ENCODE measurements around the gene SEC16A.

The SEC16A gene

DNA sequence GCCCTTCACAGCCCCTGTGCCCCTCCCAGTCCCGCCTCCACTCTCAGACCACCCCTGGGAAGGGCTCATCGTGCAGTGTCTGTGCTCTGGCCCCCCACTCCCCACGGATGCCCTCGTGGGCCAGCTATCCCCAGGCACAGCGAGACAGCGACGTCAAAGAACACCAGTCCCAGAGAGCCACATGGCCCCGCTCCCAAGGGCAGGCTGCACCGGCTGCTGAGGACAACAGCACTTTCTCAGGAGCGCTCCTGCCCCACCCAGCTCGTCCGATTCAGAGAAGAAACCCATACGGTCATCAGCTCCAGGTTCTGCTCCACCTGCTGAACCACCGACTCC is 78.1 kb downstream of the SEC16A start:
- TF ChIP-seq, protein P1, sequence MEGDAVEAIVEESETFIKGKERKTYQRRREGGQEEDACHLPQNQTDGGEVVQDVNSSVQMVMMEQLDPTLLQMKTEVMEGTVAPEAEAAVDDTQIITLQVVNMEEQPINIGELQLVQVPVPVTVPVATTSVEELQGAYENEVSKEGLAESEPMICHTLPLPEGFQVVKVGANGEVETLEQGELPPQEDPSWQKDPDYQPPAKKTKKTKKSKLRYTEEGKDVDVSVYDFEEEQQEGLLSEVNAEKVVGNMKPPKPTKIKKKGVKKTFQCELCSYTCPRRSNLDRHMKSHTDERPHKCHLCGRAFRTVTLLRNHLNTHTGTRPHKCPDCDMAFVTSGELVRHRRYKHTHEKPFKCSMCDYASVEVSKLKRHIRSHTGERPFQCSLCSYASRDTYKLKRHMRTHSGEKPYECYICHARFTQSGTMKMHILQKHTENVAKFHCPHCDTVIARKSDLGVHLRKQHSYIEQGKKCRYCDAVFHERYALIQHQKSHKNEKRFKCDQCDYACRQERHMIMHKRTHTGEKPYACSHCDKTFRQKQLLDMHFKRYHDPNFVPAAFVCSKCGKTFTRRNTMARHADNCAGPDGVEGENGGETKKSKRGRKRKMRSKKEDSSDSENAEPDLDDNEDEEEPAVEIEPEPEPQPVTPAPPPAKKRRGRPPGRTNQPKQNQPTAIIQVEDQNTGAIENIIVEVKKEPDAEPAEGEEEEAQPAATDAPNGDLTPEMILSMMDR (IDR thresholded peaks at IDR 0.05; ENCODE audit: low read depth, low read length, missing control alignments), result no peak
- no peak for DNase-seq (ENCODE audit: extremely low read depth, low read depth)
- H3K4me3 ChIP-seq (replicated peaks; ENCODE audit: low read depth, low read length), result no peak overlapping the region

DNA sequence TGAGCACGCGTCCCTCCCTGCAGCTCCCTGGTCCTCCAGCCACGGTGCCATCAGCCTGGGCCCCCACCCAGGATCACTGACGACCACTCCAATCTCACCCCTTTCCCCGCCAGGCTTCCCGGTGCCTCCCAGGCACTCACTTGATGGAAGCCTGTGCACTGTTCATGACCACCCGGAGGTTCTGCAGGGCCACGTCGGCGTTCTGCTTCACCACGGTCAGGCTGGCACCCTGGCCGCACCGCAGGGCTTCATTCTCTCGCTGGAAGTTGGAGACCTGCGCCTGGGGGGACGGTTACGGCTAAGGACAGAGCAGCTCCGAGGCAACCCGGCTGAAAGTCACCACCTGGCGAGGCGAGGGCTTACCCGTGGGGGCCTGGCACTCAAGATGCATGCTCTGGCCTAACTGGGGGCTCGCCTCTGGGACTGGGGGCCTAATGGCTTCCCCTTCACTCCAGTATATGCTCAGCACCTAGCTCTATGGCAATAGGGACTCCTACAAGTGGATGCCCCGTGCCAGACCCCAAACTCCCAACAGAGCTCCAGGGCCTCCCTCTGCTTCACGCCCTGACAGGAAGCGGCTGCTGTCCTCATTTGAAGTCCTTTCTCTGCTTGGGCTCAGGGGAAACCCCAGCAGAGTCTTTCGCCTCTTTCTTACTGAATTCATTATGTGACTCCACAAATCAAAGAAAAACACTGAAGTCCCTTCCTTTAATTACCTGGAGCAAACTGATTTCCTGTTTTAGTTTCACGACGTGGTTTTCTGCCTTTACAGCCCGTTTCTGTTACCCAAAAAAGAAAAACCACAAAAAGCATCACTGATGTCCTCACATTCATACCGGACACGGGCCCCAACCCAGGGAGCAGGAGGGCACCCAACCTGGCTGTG is 78.7 kb downstream of the SEC16A start:
- no peak for DNase-seq (ENCODE audit: extremely low read depth, low read depth)
- H3K4me3 ChIP-seq (replicated peaks; ENCODE audit: low read depth, low read length), result no peak overlapping the region
- TF ChIP-seq, protein P1 (IDR thresholded peaks at IDR 0.05; ENCODE audit: low read depth, low read length, missing control alignments), result no peak

DNA sequence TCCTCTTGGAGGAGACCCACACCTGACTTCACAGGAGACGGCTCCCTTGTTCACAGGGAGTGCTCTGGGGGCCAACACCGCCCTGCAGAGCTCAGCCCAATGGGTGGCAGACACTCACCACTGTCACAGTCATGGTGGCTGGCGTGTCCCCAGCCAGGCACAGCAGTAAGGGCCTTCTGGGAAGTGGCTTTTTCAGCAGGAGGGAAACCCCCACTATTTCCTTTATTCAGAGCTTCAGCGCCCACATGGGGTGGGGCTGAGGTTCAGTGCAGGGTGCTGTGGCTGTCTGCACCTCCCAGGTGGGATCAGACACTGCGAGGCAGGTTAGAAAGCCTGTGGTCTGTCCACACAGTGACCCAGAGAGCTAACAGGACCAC is 79.3 kb downstream of the SEC16A start:
- TF ChIP-seq, protein P1 (IDR thresholded peaks at IDR 0.05; ENCODE audit: low read depth, low read length, missing control alignments), result no peak
- DNase-seq (ENCODE audit: extremely low read depth, low read depth), result no peak
- no peak overlapping the region for H3K4me3 ChIP-seq (replicated peaks; ENCODE audit: low read depth, low read length)

DNA sequence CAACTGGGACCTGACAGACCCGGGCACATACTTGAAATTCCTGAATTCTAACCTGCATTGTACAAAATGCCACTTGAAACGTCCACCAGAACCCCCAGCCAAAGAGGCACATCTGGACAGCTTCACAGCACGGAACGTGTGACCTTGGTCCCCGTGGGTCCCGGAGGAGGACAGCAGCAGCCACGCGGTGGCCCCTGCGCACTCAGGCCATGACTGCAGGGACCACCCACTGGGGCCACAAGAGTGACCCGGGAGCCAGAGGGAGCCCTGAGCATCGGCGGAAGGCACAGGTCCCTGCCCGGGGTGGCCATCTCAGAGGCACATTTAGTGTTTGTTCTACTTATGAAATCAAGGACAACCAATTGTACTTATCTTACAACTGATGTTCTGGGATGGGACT is 80.8 kb downstream of the SEC16A start:
- H3K4me3 ChIP-seq (replicated peaks; ENCODE audit: low read depth, low read length), result no peak overlapping the region
- no peak for DNase-seq (ENCODE audit: extremely low read depth, low read depth)
- TF ChIP-seq, protein P1 (IDR thresholded peaks at IDR 0.05; ENCODE audit: low read depth, low read length, missing control alignments), result no peak

DNA sequence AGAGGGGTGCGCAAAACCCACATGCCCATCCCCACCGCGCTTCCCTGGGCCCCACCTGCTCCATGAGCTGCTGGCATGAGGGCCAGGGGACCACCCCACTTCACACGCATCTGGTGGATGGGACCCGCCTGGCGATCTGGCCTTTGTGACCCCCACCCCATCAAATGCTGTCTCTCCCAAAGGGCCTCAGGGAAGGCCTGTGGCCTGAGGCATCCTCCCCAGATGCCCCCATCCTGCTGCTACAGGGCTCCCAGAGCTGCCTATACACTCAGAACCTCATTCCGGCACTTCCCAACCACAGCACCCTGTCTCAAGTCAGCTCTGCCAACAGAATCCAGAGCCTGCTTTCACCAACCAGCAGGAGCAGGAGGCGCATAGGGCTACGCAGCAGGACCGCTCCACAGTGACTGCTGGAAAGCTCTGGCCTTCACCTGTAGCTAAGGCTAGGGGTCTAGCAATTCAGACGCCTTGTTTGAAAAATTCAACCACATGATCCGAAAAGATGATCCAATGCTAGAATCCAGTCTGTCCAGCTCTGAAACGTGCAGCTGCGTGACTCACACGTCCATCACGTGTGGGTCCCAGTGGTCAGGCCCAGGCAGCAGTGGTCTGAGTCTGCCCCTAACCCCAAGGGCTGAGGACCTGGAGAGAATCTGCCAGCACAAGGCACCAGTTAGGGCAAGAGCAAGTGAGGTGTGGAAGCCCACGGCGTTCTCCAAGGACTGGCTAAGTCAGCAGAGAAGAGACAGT is 81.5 kb downstream of the SEC16A start:
- TF ChIP-seq, protein P1 (IDR thresholded peaks at IDR 0.05; ENCODE audit: low read depth, low read length, missing control alignments), result no peak
- no peak overlapping the region for H3K4me3 ChIP-seq (replicated peaks; ENCODE audit: low read depth, low read length)
- DNase-seq (ENCODE audit: extremely low read depth, low read depth), result no peak

DNA sequence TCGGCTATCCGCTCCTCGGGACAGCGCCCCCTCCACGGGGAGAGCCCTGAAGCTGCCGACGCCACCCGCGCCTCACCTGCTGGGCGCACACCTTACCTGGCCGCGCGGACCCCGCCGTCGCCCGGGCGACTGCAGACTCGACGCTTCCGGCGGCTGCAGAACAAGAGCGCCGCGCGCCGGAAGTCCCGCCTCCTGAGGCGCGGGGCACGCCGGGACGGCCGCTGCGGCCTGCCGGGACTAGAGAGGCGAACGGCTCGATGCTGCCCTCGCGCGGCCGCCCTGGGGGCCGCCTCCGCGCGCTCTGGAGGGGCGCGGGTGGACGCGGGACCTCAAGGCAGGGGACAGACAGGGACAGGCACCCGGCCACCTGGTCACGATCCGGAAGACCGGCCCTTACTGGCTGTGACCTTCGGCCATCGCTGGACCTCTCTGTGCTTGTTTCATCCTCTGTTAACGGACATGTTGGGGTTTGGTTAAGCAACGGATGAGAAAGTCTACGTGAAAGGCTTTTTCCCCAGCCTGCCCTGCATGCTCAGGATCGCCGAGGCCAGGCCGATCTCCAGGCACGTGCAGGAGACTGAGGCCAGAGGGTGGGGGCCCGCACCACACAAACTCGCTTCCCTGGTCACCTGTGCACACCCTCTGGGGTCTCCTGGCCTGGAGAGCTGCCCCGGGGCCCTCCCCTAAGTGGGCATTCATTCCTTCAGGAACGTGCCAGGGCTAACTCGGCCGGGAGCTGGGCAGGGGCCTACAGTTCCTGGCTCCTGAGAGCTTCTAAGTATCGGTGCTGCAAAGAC is 82.6 kb downstream of the SEC16A start, which contains the start of gene SNAPC4:
Gene SNAPC4 (minus strand): TSS at position 133 of the 797 bp plus-strand sequence. CDS start 1,742 bp downstream, outside the sequence.
- H3K4me3 ChIP-seq (replicated peaks; ENCODE audit: low read depth, low read length), result peak within 1 kb of the TSS; percentile 95
- DNase-seq (ENCODE audit: extremely low read depth, low read depth), result peak; percentile 36
- TF ChIP-seq, protein P1 (IDR thresholded peaks at IDR 0.05; ENCODE audit: low read depth, low read length, missing control alignments), result peak; percentile 69

Measured in HFF-Myc (cell line).